ENCODE measurements around the gene CFAP43.
"Not testable (repeated sequence)": the region's sequence is repeated elsewhere in the genome, so short reads cannot be mapped to it uniquely, and the experiment has no call there.

The CFAP43 gene

GRCh38 chr10:104253106-104253505 is 20.9 kb upstream of the CFAP43 start:
- DNase-seq (ENCODE audit: low spot score), result no peak
- in situ Hi-C loops (cut with MboI; ENCODE audit: low sequenced_read_pairs, unreplicated experiment), result no loop called here
- no peak for TF ChIP-seq CTCF (IDR thresholded peaks at IDR 0.05; ENCODE audit: borderline replicate concordance, control extremely low read depth, extremely low read depth, insufficient read depth, missing control alignments)

- in situ Hi-C loops (cut with MboI; ENCODE audit: low sequenced_read_pairs, unreplicated experiment), result no loop called here
- no peak for TF ChIP-seq CTCF (IDR thresholded peaks at IDR 0.05; ENCODE audit: borderline replicate concordance, control extremely low read depth, extremely low read depth, insufficient read depth, missing control alignments)
- no peak for DNase-seq (ENCODE audit: low spot score)
These were observed 20.2 kb upstream of the CFAP43 start for GRCh38 chr10:104252368-104252767.

- no peak for DNase-seq (ENCODE audit: low spot score)
- no peak for TF ChIP-seq CTCF (IDR thresholded peaks at IDR 0.05; ENCODE audit: borderline replicate concordance, control extremely low read depth, extremely low read depth, insufficient read depth, missing control alignments)
- in situ Hi-C loops (cut with MboI; ENCODE audit: low sequenced_read_pairs, unreplicated experiment), result no loop called here
These were observed 19.3 kb upstream of the CFAP43 start for GRCh38 chr10:104251443-104251842.

GRCh38 chr10:104250371-104250770 is 18.2 kb upstream of the CFAP43 start:
- TF ChIP-seq CTCF (IDR thresholded peaks at IDR 0.05; ENCODE audit: borderline replicate concordance, control extremely low read depth, extremely low read depth, insufficient read depth, missing control alignments), result no peak
- no peak for DNase-seq (ENCODE audit: low spot score)
- in situ Hi-C loops (cut with MboI; ENCODE audit: low sequenced_read_pairs, unreplicated experiment), result no loop called here

GRCh38 chr10:104248931-104249330 is 16.8 kb upstream of the CFAP43 start:
- DNase-seq (ENCODE audit: low spot score); in situ Hi-C loops (cut with MboI; ENCODE audit: low sequenced_read_pairs, unreplicated experiment): not testable (repeated sequence)

GRCh38 chr10:104247513-104248146 is 15.5 kb upstream of the CFAP43 start:
- TF ChIP-seq CTCF (IDR thresholded peaks at IDR 0.05; ENCODE audit: borderline replicate concordance, control extremely low read depth, extremely low read depth, insufficient read depth, missing control alignments), result no peak
- no peak for DNase-seq (ENCODE audit: low spot score)
- in situ Hi-C loops (cut with MboI; ENCODE audit: low sequenced_read_pairs, unreplicated experiment), result no loop called here

GRCh38 chr10:104246976-104247375 is 14.8 kb upstream of the CFAP43 start:
- no peak for DNase-seq (ENCODE audit: low spot score)
- TF ChIP-seq CTCF (IDR thresholded peaks at IDR 0.05; ENCODE audit: borderline replicate concordance, control extremely low read depth, extremely low read depth, insufficient read depth, missing control alignments), result no peak
- in situ Hi-C loops (cut with MboI; ENCODE audit: low sequenced_read_pairs, unreplicated experiment), result no loop called here

All from GM13976 (cell line).